ENCODE data around the gene TENM3.
"Not testable (repeated sequence)": the region's sequence is repeated elsewhere in the genome, so short reads cannot be mapped to it uniquely, and the experiment has no call there.

TENM3 gene

DNA sequence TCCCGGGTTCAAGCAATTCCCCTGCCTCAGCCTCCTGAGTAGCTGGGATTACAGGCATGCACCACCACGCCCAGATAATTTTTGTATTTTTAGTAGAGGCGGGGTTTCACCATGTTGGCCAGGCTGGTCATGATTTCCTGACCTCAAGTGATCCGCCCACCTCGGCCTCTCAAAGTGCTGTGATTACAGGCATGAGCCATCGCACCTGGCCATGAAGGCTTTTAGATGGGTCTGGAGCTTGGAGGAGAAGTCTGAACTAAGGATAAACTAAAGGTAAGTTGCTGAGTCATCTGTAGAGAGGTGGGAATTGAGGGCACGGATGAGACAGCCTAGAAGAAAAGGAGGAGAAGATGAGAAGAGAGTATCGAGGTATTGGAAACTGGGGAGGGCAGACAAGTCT lies at the start of gene TENM3:
TSS of gene TENM3 (plus strand) at position 199 of the 400 bp plus-strand sequence. CDS start 80,619 bp downstream, outside the sequence.
- DNase-seq: not testable (repeated sequence)

- no peak for DNase-seq
Observed at GRCh38 chr4:182194091-182194824, 48.9 kb upstream of the TENM3 start.

DNA sequence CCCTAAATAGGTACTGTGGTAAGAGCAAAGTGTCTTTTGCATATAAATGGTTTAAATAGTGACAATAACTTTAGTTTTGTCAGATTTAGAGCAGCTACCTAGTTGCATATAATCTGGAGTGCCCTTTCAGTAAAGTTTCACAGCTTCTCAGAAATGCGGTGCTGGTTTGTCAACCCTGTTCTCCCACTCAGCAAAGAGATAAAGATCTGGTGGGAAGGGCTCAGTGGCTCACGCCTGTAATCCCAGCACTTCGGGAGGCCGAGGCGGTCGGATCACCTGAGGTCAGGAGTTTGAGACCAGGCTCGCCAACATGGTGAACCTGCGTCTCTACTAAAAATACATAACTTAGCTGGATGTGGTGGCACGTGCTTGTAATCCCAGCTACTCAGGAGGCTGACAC lies 45.6 kb upstream of the TENM3 start:
- no peak for DNase-seq

GRCh38 chr4:182201871-182202270 lies 41.3 kb upstream of the TENM3 start:
- no peak for DNase-seq

DNA sequence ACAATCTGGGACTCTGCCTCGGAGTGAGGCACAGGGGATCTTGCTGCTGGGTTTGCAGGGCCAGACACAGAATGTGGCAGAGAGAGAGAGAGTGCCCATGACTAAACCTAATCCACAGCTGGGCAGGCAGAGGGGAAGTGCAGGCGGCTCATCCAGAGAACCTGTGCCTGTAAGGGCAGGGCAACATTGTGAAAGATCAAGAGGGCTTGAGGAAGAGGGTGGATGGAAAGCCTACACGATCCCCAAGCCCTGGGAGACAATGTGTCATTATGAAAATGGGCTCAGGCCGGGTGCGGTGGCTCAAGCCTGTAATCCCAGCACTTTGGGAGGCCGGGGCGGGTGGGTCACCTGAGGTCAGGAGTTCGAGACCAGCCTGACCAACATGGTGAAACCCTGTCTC lies 40.6 kb upstream of the TENM3 start:
- no peak for DNase-seq

- DNase-seq: no peak
Observed at GRCh38 chr4:182203872-182204411, 39.3 kb upstream of the TENM3 start.

DNA sequence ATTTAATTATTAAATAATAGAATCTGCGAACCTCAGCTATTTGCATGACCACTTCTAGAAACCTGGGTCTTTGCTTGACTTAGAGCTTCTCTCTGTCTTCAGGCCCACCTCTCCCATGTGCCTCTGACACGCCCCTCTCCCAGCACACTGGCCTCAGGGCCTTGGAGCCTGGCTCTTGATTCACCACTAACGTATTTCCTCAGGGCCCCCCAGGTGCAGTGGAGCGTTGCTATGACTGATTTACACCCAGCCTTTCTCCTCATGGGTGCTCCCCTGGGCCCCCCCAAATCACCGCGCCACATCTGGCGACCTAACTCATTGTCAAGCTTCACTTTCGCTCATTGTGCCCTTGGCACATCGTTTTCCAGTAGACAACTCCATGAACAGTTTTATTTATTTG lies 37.9 kb upstream of the TENM3 start:
- DNase-seq: no peak

DNA sequence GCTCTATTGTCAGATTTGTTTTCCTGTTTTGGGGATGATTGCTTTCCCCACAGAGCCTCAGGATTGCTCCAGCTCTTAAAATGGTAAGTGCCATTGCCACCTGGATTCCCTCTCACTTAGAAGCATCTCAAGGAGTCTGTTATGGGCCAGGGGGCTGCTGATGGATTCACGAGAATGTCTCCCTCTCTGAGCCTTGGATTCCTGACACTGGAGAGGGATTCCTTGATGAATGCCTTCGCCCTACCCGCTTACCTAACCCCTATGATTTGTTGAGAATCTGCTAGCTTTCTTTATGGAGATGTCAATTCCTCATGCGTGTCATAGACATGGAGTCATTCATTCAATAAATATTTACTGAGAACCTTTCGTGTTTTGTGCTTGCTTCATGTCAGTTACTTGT lies 36.9 kb upstream of the TENM3 start:
- DNase-seq: no peak

DNA sequence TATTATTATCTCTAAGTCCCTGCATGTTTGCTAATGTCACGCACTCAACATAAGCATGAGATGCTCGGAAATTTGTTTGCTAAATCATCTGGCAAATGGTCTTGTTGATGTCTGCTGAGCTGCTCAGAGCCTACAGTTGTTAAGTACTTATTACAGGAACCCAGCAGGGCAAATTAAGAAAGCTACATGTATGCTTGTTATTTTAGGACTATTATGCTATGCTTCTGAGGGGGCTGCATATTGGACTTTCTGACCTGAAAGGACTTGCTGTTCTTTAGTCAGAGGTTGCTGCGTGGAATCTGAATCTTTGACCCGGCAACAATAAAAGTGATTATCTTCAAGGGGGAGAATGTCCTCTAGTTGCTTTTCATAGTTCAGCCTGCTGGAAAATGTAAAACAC lies 36.3 kb upstream of the TENM3 start:
- no peak for DNase-seq

DNA sequence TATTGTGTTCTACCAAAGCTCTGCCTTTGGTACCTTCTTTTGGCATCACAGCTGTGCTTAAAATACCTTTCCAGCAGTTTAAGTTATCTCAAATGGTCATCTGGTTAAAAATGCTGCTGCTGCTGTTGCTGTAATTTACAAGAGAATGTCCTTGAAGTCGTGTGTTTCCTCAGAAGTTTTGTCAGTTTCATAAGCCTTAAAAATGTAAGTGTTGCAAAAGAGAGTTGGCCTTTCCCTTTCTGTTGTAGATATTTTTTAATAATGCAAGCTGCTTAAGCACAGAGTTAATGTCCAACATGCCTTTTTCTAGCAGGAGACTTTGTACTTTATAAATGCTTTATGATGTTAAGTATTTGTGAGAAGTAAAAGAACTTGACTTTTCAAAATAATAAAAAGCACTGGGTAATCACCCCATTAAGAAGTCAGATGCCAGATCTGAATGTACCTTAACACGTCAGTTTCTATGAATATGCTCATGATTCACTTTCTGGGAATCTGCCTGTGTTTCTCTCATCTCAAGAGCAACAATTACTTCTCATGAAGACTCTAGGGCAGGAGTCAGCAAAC lies 35.3 kb upstream of the TENM3 start:
- no peak for DNase-seq

- DNase-seq: no peak
Observed at GRCh38 chr4:182208526-182209050, 34.6 kb upstream of the TENM3 start.

- DNase-seq: no peak
Observed at GRCh38 chr4:182212211-182212761, 30.9 kb upstream of the TENM3 start.

DNA sequence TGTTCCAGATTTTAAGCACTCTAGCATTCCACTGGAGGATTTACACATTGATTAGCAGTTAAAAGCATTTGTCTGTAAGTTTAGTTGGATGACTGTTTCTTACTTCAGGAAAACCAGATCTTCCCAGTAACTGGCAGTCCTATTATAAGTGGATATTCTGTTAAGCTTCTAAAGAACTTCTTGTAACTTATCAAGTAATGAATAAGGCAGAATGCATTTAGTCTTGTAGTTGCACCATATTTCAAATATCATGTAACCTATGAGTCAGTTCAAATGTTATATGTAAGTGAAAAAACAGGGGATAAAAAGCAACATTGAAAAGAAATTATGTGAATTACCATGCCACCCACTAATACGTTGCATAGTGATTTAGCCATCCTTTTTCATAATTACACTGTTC lies 30.2 kb upstream of the TENM3 start:
- DNase-seq: no peak

- DNase-seq: no peak
Observed at GRCh38 chr4:182215148-182215547, 28.1 kb upstream of the TENM3 start.

- no peak for DNase-seq
Observed at GRCh38 chr4:182216005-182216404, 27.2 kb upstream of the TENM3 start.

- no peak for DNase-seq
Observed at GRCh38 chr4:182219411-182220056, 23.7 kb upstream of the TENM3 start.

DNA sequence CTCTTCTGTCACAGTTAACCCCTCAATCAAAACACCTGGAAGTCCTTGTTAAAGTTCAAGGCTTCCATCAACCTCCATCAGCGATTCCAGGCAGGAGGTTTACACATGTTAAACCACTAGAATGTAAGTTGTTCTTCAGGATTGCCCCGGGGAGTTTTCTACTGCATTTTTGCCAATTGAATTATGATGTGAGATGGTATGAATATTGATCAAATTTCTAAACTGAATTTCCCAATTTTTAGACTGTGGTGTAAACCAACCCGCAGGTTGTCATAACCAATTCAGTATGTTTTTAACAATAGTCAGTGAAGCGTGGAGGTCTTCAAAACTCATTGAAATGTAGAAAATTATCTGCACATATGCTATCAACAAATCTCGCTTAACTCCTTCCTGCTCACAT lies 21.2 kb upstream of the TENM3 start:
- DNase-seq: no peak

DNA sequence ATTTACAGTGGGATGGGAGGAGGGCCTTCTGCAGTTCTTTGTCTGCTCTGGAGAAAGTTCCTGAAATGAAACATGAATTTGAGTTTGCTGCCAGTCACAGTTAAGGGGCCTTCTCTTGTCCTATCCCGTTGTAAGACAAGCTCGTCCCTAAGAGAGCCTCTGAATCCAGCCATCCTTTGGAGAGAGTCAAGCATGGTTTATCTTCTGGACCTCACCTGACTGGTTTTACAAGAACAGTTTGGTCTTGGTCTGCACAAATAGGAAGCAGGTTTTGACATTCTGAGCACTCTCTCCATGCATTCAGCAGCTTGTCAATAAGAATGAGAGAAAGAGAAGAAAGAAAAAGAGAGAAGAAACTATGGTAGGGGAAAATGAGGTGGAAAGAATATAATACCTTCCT lies 20.4 kb upstream of the TENM3 start:
- no peak for DNase-seq

DNA sequence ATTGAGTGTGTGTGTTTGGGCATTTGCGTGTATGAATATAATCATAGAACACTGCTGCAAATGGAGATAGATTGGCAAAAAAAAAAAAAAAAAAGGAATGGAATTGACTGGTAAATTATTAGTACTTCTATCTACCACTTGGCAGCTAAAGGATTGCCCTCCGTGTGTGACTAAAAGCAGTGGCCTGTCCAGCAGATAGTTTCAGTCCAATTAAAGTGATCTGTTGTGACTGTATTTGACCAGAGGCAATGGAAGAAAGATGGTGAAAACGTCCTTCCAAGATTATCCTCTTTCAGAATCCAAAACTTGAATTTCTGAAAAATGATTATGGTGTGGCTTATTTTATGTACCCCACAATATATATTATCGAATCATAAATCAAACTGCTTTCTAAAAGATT lies 19.5 kb upstream of the TENM3 start:
- DNase-seq: no peak

DNA sequence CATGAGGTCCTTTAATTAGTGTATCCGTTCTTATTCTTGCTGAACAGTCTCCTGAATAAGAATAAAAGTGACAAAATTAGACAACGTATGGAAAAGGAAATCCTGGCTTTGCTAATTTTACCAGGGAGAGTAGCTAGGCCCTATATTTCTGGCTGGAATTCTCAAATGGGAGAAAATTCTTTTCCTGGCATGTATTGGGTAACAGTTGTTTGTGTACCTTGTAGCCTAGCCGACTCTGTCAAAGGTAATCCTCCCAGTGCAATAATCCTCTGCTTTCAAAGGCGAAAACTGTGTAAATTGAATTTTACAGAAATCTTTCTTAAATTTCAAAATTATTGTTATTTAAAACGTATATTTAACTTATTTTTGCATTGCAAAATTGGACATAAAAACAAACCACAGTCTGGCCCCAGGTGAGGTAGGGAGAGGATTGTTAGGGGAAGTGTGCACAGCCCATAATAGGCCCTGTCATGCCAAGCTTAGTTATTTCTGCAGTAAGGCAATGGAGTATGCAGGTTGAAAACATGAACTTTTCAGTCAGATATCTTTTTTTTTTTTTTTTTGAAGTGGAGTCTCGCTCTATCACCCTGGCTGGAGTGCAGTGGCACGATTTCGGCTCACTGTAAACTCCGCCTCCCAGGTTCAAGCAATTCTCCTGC lies 18.9 kb upstream of the TENM3 start:
- no peak for DNase-seq

DNA sequence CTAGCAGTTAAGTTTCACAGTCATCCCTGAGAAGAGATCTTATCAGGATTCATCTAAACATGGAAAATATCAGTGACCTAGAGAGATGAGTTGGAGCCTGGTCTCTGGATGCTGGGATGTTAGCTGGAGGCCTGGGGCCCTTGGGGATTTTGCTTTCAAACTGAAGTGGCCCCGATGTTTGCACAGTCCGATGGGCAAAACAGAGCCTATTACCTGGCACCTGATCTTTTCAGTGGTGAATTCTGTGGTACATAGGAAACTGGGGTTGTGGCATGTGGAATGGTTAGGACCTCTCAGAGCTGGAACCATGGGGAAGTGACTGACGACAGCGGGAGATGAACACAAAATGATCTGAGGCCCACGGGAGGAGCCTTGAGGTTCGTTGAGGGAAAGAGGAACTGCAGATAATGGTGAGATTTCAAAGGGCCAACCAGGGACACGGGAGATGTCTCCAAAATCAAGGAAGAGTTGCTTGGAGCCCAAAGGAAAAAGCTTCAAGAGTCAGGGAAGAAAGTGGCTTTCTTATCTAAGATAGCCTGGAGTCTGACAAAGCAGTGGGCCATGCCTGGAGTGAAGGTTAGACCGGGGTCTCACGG lies 17.8 kb upstream of the TENM3 start:
- DNase-seq: no peak

DNA sequence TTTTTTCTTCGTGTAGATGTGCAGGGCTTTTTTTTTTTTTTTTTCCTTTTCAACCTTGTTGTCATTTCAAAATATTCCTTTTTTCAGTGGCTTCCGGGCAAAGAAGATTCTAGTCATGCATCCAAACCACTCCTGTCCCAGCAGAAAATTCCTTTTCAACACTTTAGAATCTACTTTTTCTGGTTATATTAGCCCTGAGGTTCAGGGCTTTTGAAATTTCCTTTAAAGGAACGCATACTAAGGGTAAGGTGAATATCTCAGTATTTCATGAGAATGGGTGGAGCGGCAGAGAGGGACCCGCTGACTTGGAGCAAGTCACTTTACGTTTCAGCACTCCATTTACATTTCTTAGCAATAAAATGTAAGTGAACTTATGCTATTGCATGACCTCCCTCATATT lies 15.6 kb upstream of the TENM3 start:
- no peak for DNase-seq
